HepG2 (cell line): Measurements from ENCODE around the gene AHCYL2. TPM values are rescaled to one million over a fixed set of nuclear protein-coding genes. Genes with fewer than 3 reads are reported as not detected.
"Not testable (repeated sequence)": the region's sequence is repeated elsewhere in the genome, so short reads cannot be mapped to it uniquely, and the experiment has no call there.

Experiments used
- ATAC-seq: fragments of 200-7000 bp; cut with Tn5 transposase; 3 replicates; pipeline ENCODE4 v1.9.1; 2020; ENCODE audit warnings: mild to moderate bottlenecking, moderate library complexity
- BruUV-seq: library from RNA; stranded (reverse); fragments of 400-500 nt; replicated peaks from 2 replicates; lab custom pipeline; 2021; lab: Mats Ljungman, UMichigan
- CTCF ChIA-PET: fragments of 300-600 bp; formaldehyde crosslinking; extraction: SDS; loops from one replicate; lab custom pipeline; 2021; ENCODE audit warnings: low total read pairs, inconsistent platforms, low intra/inter-chr PET ratio; lab: Yijun Ruan, JAX
- POLR2A ChIA-PET: fragments of 350-600 bp; sonication (Branson Sonifier 250); formaldehyde crosslinking; loops from one replicate; lab custom pipeline; 2020; ENCODE audit warnings: antibody characterized with exemption, inconsistent platforms; lab: Yijun Ruan, JAX
- DNase-seq: peaks from one replicate; pipeline ENCODE4 v3.0.0-alpha.2; 2015; ENCODE audit warnings: low spot score
- FAIRE-seq: peaks from 3 replicates; lab custom pipeline; 2011; peaks lifted over from hg19 to GRCh38; lab: Jason Lieb, UNC
- H2AFZ ChIP-seq: one replicate; pipeline ENCODE4 v1.6.1; 2011; ENCODE audit warnings: low read length, inconsistent platforms
- H3K27ac ChIP-seq: fragments of 300-600 bp; 3 replicates; pipeline ENCODE4 v1.8.0; 2011; ENCODE audit warnings: mixed run types, mild to moderate bottlenecking, mixed read lengths, low read length, inconsistent platforms; ENCODE audit not compliant: insufficient read depth; ENCODE audit errors: extremely low read length
- H3K27me3 ChIP-seq, 2 experiments: fragments of 200-600 bp in 1 of 2; 2 replicates in 1 of 2; 3 replicates in 1 of 2; pipeline versions ENCODE4 v1.6.0 to v1.8.0; 2011; ENCODE audit warnings: low read length in 2 of 2, mild to moderate bottlenecking in 2 of 2, moderate library complexity in 2 of 2, inconsistent platforms in 1 of 2; ENCODE audit not compliant: insufficient read depth in 2 of 2, control insufficient read depth in 1 of 2
- H3K36me3 ChIP-seq, 2 experiments: fragments of 200-600 bp in 1 of 2; replicated peaks in 1 of 2; 2 replicates in 1 of 2; 3 replicates in 1 of 2; pipeline versions ENCODE4 v1.5.1 to v1.8.0; 2011; ENCODE audit warnings: low read length in 2 of 2, inconsistent platforms in 1 of 2; ENCODE audit not compliant: insufficient read depth in 2 of 2, control insufficient read depth in 1 of 2
- H3K4me1 ChIP-seq: 2 replicates; pipeline ENCODE4 v1.5.1; 2012; ENCODE audit warnings: low read length, inconsistent platforms; ENCODE audit not compliant: insufficient read depth
- H3K4me2 ChIP-seq: 2 replicates; pipeline ENCODE4 v1.6.0; 2011; ENCODE audit warnings: low read depth, low read length, inconsistent platforms
- H3K4me3 ChIP-seq, 3 experiments: fragments of 200-600 bp in 1 of 3; sonication (generic), shearing (Covaris generic) in 1 of 3; replicated peaks in 1 of 3; 2 replicates each; pipeline ENCODE4 v1.5.1; 2011 to 2016; ENCODE audit warnings: low read length in 3 of 3, inconsistent platforms in 2 of 3, low read depth in 2 of 3, mild to moderate bottlenecking in 2 of 3, control low read depth in 1 of 3, mixed read lengths in 1 of 3; ENCODE audit not compliant: insufficient read depth in 1 of 3
- H3K79me2 ChIP-seq: one replicate; pipeline ENCODE4 v1.6.1; 2011; ENCODE audit warnings: low read length, inconsistent platforms; ENCODE audit not compliant: insufficient read depth
- H3K9ac ChIP-seq: 2 replicates; pipeline ENCODE4 v1.6.0; 2011; ENCODE audit warnings: mild to moderate bottlenecking, low read depth, low read length, inconsistent platforms; ENCODE audit not compliant: insufficient read depth
- H3K9me3 ChIP-seq: 2 replicates; pipeline ENCODE4 v1.5.1; 2012; ENCODE audit warnings: mild to moderate bottlenecking, low read length
- H4K20me1 ChIP-seq: 2 replicates; pipeline ENCODE4 v1.6.0; 2011; ENCODE audit warnings: inconsistent platforms, mild to moderate bottlenecking, low read length, moderate library complexity; ENCODE audit not compliant: insufficient read depth
- NFAT5 ChIP-seq: sonication (generic); formaldehyde crosslinking; IDR thresholded peaks from 2 replicates; pipeline ENCODE4 v1.4.0; 2020; ENCODE audit warnings: missing genetic modification reagents
- ZNF264 ChIP-seq: sonication (generic); formaldehyde crosslinking; IDR thresholded peaks from 2 replicates; pipeline ENCODE4 v1.4.0; 2020; ENCODE audit warnings: missing genetic modification reagents
- WGBS: methylation state at CpG from one replicate; pipeline ENCODE4 v1.1.6; 2017; ENCODE audit warnings: low lambda C conversion rate; 5-methylcytosine and 5-hydroxymethylcytosine counted together
- in situ Hi-C: cut with HindIII; loops from 2 replicates; pipeline ENCODE4 v1.10.0; 2017; ENCODE audit warnings: low pct_unique_long_range_greater_than_20kb; ENCODE audit not compliant: extremely low pct_ligation_motif_present
- intact Hi-C: fragments of 100-400 bp; cut with micrococcal nuclease; formaldehyde crosslinking; loops from one replicate; pipeline ENCODE4 v1.10.0; 2022; ENCODE audit not compliant: unreplicated experiment
- polyA plus RNA-seq, 8 experiments: library from polyadenylated mRNA; depleted of rRNA in 3 of 8; stranded (reverse) in 7 of 8; unstranded in 1 of 8; fragments of >200 nt; fragmentation: Illumina TruSeq in 4 of 8; extraction: Trizol in 4 of 8; gene quantifications; 2 replicates each; pipeline versions ENCODE4 v1.2.1 to v1.2.3, GENCODE V29; 2011 to 2016; ENCODE audit warnings: low read depth in 4 of 8, missing spikeins in 1 of 8, mixed read lengths in 1 of 8; ENCODE audit not compliant: insufficient read depth in 1 of 8
- total RNA-seq, 5 experiments: library from RNA; depleted of rRNA; stranded (reverse); fragments of >200 nt; fragmentation: Illumina TruSeq; extraction: Trizol; gene quantifications; 2 replicates each; pipeline ENCODE4 v1.2.3, GENCODE V29; 2016; ENCODE audit warnings: low read depth in 1 of 5

Gene AHCYL2
- total and polyA plus RNA-seq, 2 of the 13 experiments (the other 11 are each of a cell fraction or from before 2014, with no cell fraction given) = 9.5 to 14.7 TPM

GRCh38 chr7:129405527-129405926, 180.7 kb downstream of the AHCYL2 start:
- intact Hi-C loops = no loop called here
- Histone ChIP-seq H3K27me3 (no peaks in the 10 kb centered on the region), H3K9me3 (no peaks in the 10 kb centered on the region), H3K9ac (no peak overlapping the region), H3K79me2 (no peaks in the 10 kb centered on the region), H3K27ac (no peak overlapping the region), H4K20me1 (no peaks in the 10 kb centered on the region), H3K4me1 (no peaks in the 10 kb centered on the region), H3K36me3 (peaks cover 2 to 14% of the 10 kb centered on the region in 2 experiments; a peak in 3 of 5 replicates), H2AFZ (no peak overlapping the region), H3K4me2 (no peak overlapping the region), H3K4me3 (no peak overlapping the region)
- ChIA-PET POLR2A (no interaction called here), CTCF (no interaction called here)
- no peak for TF ChIP-seq NFAT5 (CRISPR knock-in tag)
- no peak for TF ChIP-seq ZNF264 (CRISPR knock-in tag)
- BruUV-seq = no TSS peak
- in situ Hi-C loops = no loop called here
- FAIRE-seq (no peak), ATAC-seq (no peak), DNase-seq (no peak)

- intact Hi-C loops, in situ Hi-C loops, CTCF ChIA-PET, H3K27me3 ChIP-seq, H3K4me3 ChIP-seq, H3K27ac ChIP-seq, BruUV-seq, DNase-seq, POLR2A ChIA-PET, H3K79me2 ChIP-seq, H3K36me3 ChIP-seq, ATAC-seq, H3K9me3 ChIP-seq, H3K4me2 ChIP-seq, H3K9ac ChIP-seq, H2AFZ ChIP-seq, H3K4me1 ChIP-seq, H4K20me1 ChIP-seq: not testable (repeated sequence)
- FAIRE-seq = peak; percentile 54
- WGBS = 94% methylated on average over 8 of the region's 8 CpGs
Measured at GRCh38 chr7:129410238-129410637, 185.4 kb downstream of the AHCYL2 start.
